Lung (tissue), 12 donors: ENCODE data around the gene EYA3. TPM values are rescaled to one million over a fixed set of nuclear protein-coding genes. Genes with fewer than 3 reads are reported as not detected.
A peak's percentile ranks its signal among the peaks of the same experiment; 100 is the strongest.
"Not testable (repeated sequence)": the region's sequence is repeated elsewhere in the genome, so short reads cannot be mapped to it uniquely, and the experiment has no call there.

Source experiments
- ATAC-seq: fragments of 200-7000 bp; cut with Tn5 transposase; one replicate; pipeline ENCODE4 v1.9.1; 2020; ENCODE audit warnings: moderate number of reproducible peaks; ENCODE audit not compliant: insufficient read depth, low FRiP score
- DNase-seq, 3 donors: peaks; one replicate each; pipeline ENCODE4 v3.0.0-alpha.2; 2013 to 2017
- H3K27ac ChIP-seq, 2 donors: one replicate each; pipeline ENCODE4 v1.5.1; 2013; ENCODE audit warnings: mild to moderate bottlenecking in 2 of 2, moderate library complexity in 2 of 2, control low read depth in 1 of 2, inconsistent platforms in 1 of 2, low read depth in 1 of 2, low read length in 1 of 2
- H3K27me3 ChIP-seq, 3 donors: one replicate each; pipeline ENCODE4 v1.5.1; 2013; ENCODE audit warnings: low read length in 2 of 3; ENCODE audit not compliant: control insufficient read depth in 3 of 3, insufficient read depth in 3 of 3
- H3K36me3 ChIP-seq, 4 donors: one replicate each; pipeline ENCODE4 v1.5.1; 2013; ENCODE audit warnings: low read length in 4 of 4, mild to moderate bottlenecking in 1 of 4, moderate library complexity in 1 of 4; ENCODE audit not compliant: control insufficient read depth in 4 of 4, insufficient read depth in 4 of 4
- H3K4me1 ChIP-seq, 5 donors: one replicate each; pipeline ENCODE4 v1.5.1; 2013; ENCODE audit warnings: low read length in 5 of 5, mild to moderate bottlenecking in 2 of 5, moderate library complexity in 1 of 5; ENCODE audit not compliant: control insufficient read depth in 5 of 5, insufficient read depth in 5 of 5
- H3K4me3 ChIP-seq: one replicate; pipeline ENCODE4 v1.5.1; 2013; ENCODE audit warnings: mild to moderate bottlenecking, control low read depth, moderate library complexity
- H3K9ac ChIP-seq, 2 donors: one replicate each; pipeline ENCODE4 v1.5.1; 2013; ENCODE audit warnings: low read length in 2 of 2, control low read depth in 1 of 2; ENCODE audit not compliant: insufficient read depth in 1 of 2
- H3K9me3 ChIP-seq, 4 donors: one replicate each; pipeline ENCODE4 v1.5.1; 2013; ENCODE audit warnings: low read length in 3 of 4, mild to moderate bottlenecking in 1 of 4, moderate library complexity in 1 of 4; ENCODE audit not compliant: control insufficient read depth in 4 of 4, insufficient read depth in 3 of 4
- WGBS, 2 donors: extraction: QIAGEN DNeasy Blood & Tissue Kit; methylation state at CpG; one replicate each; pipeline ENCODE4 v1.1.7; 2013; 5-methylcytosine and 5-hydroxymethylcytosine counted together
- polyA plus RNA-seq, 2 donors: library from polyadenylated mRNA; stranded (reverse); fragments of 200-250 nt; gene quantifications; one replicate each; pipeline ENCODE4 v1.2.1, GENCODE V29; 2013
- total RNA-seq, 2 donors: library from RNA; depleted of rRNA in 1 of 2; stranded (reverse); fragments of >200 nt in 1 of 2; gene quantifications; one replicate each; pipeline ENCODE4 v1.2.1, GENCODE V29; 2014 to 2021
- TF ChIP-seq, protein P1 (sequence below): IDR thresholded peaks from 2 replicates; pipeline ENCODE4 v1.5.1; 2012; ENCODE audit warnings: mild to moderate bottlenecking; ENCODE audit errors: control extremely low read depth, extremely low read depth
- donor health status: control.
- donor health status: control.
- donor health status: Bipolar disorder and iron deficiency.
- donor health status: healthy.
- donor health status: DM: yes; HTN: yes; CAD: no.

Gene EYA3
- total and polyA plus RNA-seq, 4 donors: 6.3 to 21.8 (median 13.4) TPM

DNA sequence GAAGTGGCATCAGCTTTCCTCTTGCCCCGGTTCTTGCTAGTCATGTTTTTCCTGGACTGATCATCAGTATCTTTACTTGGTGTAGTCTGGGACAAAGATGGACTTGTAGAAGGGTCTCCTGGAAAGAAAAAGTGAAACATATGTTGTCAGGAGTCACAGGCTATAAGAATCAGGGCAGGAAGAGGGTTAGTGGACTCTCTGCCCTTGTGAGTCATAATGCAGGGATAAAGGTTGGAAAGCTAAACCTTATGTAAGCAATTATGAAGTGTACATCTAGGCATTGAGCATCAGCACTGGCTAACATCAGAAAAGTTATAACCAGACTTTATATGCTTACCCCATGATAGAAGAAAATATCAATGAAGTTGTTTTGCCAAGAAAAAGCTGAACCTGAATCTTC lies 77.4 kb downstream of the EYA3 start:
- no peak overlapping the region for H3K27ac ChIP-seq
- 97% methylated on average over 1 of the region's 1 CpG for WGBS, 2 donors
- ATAC-seq (no peak), DNase-seq (no peak)
- TF ChIP-seq, protein P1, sequence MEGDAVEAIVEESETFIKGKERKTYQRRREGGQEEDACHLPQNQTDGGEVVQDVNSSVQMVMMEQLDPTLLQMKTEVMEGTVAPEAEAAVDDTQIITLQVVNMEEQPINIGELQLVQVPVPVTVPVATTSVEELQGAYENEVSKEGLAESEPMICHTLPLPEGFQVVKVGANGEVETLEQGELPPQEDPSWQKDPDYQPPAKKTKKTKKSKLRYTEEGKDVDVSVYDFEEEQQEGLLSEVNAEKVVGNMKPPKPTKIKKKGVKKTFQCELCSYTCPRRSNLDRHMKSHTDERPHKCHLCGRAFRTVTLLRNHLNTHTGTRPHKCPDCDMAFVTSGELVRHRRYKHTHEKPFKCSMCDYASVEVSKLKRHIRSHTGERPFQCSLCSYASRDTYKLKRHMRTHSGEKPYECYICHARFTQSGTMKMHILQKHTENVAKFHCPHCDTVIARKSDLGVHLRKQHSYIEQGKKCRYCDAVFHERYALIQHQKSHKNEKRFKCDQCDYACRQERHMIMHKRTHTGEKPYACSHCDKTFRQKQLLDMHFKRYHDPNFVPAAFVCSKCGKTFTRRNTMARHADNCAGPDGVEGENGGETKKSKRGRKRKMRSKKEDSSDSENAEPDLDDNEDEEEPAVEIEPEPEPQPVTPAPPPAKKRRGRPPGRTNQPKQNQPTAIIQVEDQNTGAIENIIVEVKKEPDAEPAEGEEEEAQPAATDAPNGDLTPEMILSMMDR: no peak
- no peak overlapping the region for H3K4me3 ChIP-seq
- H3K9ac ChIP-seq: no peak overlapping the region
- peaks cover 10 to 34% (median 12%) of the 10 kb centered on the region in 4 donors for H3K36me3 ChIP-seq
- no peaks in the 10 kb centered on the region for H3K4me1 ChIP-seq
- H3K9me3 ChIP-seq: no peaks in the 10 kb centered on the region
- H3K27me3 ChIP-seq: no peaks in the 10 kb centered on the region

DNA sequence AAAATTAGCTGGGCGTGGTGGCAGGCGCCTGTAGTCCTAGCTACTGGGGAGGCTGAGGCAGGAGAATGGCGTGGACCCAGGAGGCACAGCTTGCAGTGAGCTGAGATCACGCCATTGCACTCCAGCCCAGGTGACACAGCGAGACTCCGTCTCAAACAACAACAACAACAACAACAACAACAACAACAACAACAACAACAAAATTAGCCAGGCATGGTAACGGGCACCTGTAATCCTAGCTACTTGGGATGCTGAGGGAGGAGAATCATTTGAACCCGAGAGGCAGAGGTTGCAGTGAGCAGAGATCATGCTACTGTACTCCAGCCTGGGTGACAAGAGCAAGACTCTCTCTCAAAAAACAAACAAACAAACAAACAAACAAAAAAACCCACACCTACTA lies 85.3 kb downstream of the EYA3 start:
- not testable (repeated sequence) for H3K9ac ChIP-seq, DNase-seq, H3K4me1 ChIP-seq, H3K4me3 ChIP-seq, H3K9me3 ChIP-seq, H3K27ac ChIP-seq, H3K27me3 ChIP-seq, ATAC-seq
- peaks cover 3 to 23% (median 11%) of the 10 kb centered on the region in 4 donors for H3K36me3 ChIP-seq
- 97 to 98% methylated on average over 8 of the region's 8 CpGs for WGBS, 2 donors

DNA sequence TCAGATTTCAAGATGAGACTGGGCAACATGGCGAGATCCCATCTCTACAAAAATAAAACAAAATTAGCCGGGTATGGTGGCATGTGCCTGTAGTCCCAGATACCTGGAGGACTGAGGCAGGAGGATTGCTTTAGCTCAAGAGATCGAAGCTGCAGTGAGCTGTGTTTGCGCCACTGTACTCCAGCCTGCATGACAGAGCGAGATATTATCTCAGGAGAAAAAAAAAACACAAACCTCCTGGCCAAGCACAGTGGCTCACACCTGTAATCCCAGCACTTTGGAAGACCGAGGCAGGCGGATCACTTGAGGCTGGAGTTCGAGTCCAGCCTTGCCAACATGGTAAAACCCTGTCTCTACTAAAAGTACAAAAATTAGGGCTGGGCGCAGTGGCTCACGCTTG lies 85.8 kb downstream of the EYA3 start:
- Histone ChIP-seq H3K36me3 (peaks cover 3 to 28% (median 15%) of the 10 kb centered on the region in 4 donors), H3K27ac (no peak overlapping the region), H3K4me3 (no peak overlapping the region), H3K9me3 (no peaks in the 10 kb centered on the region), H3K4me1 (no peaks in the 10 kb centered on the region), H3K9ac (no peak overlapping the region), H3K27me3 (no peaks in the 10 kb centered on the region)
- DNase-seq (no peak), ATAC-seq (no peak)
- TF ChIP-seq, protein P1: no peak
- WGBS, 2 donors: 96 to 97% methylated on average over 10 of the region's 10 CpGs

DNA sequence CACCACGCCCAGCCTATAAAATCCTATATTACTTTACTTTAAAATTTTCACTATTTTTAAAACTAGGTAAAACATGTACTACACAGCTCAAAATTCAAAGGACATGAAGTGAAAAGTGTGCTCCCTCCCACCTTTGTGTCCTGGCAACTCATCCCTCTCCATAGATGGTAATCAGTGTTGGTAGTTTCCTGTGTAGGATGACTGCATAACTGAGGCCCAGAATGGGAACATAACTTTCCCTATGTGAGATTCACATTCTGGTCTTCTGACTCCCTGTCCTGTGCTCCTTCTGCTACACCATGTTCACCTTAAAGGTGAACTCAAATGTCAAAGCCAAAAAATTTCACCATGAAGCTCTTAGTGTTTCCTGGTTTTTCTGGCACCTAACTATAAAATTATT lies 89.4 kb downstream of the EYA3 start:
- H3K9me3 ChIP-seq: no peaks in the 10 kb centered on the region
- no peak overlapping the region for H3K4me3 ChIP-seq
- no peak for DNase-seq
- no peak overlapping the region for H3K9ac ChIP-seq
- no peak overlapping the region for H3K27ac ChIP-seq
- TF ChIP-seq, protein P1: no peak
- H3K27me3 ChIP-seq: no peaks in the 10 kb centered on the region
- H3K36me3 ChIP-seq: peaks cover 14 to 40% (median 20%) of the 10 kb centered on the region in 4 donors
- no peaks in the 10 kb centered on the region for H3K4me1 ChIP-seq
- ATAC-seq: no peak
- 98 to 100% methylated on average over 1 of the region's 1 CpG for WGBS, 2 donors

DNA sequence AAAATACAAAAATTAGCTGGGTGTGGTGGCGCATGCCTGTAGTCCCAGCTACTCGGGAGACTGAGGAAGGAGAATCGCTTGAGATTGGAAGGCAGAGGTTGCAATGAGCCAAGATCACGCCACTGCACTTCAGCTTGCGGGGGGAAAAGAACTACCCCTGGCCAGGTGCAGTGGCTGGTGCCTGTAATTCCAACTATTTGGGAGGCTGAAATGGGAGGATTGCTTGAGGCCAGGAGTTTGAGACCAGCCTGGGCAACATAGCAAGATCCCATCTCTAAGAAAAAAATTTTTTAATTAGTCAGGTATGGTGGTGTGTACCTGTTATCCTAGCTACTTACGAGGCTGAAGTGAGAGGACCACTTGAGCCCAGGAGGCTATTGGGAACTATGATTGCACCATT lies 93.9 kb downstream of the EYA3 start:
- H3K27me3 ChIP-seq, H3K9me3 ChIP-seq, ATAC-seq, H3K4me3 ChIP-seq, H3K4me1 ChIP-seq, DNase-seq, H3K9ac ChIP-seq: not testable (repeated sequence)
- 93 to 96% methylated on average over 6 of the region's 6 CpGs for WGBS, 2 donors
- Histone ChIP-seq H3K27ac (peak overlapping the region in 1 of 2 donors; percentile 41), H3K36me3 (peaks cover 19 to 28% (median 22%) of the 10 kb centered on the region in 4 donors)
